Measurements from ENCODE around the gene CCDC137. TPM values are rescaled to one million over a fixed set of nuclear protein-coding genes. Genes with fewer than 3 reads are reported as not detected.

Gene CCDC137
- total RNA-seq, 1 experiment from 2014 or later = 37.8 TPM

DNA sequence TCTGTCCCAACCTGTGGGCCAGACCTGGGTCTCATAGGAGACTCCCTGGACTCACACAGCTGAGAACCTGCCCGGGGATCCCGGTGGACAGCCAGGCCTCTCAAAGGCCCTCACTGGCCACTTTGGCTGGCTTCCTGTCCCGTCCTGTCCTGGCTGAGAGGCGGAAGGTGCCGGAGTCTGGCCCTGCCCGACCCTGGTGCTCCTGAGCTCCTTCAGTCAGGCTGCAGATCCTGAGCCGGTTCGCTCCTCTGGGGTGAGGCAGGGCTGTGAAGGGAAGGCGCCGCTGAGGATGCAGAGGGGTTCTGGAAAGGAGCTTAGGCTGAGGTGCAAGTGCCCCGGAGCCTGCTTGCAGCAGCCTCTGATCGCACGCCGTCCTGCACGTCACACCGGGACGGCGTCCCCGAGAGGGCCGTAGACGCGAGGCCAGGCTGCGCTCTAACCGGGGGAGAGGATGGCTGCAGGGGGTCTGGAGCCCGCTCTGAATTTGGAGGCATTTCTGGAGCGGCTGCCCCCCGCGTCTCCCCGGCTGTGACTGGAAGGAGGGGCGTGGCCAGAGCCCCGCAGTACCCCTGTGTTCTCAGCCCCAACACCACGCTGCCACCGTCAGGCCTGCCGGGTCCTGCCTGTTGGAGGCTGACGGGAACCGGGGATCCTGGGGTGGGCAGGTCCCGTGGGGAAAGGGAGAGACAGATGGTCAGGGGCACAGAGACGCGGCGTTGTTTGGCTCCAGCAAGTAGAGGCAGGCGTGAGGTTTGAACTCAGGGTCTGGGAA lies 21.4 kb downstream of the CCDC137 start:
- Mint-ChIP-seq H3K27ac (ENCODE audit: unreplicated experiment) (no peak overlapping the region), H3K4me1 (ENCODE audit: low read depth, unreplicated experiment) (no peaks in the 10 kb centered on the region), H3K9me3 (ENCODE audit: low read depth, unreplicated experiment) (no peaks in the 10 kb centered on the region), H3K36me3 (ENCODE audit: insufficient read depth, unreplicated experiment) (peaks cover 87% of the 10 kb centered on the region), H3K4me3 (ENCODE audit: low read depth, unreplicated experiment) (no peak overlapping the region), H3K27me3 (ENCODE audit: unreplicated experiment) (no peaks in the 10 kb centered on the region)
- TF ChIP-seq, protein P1, sequence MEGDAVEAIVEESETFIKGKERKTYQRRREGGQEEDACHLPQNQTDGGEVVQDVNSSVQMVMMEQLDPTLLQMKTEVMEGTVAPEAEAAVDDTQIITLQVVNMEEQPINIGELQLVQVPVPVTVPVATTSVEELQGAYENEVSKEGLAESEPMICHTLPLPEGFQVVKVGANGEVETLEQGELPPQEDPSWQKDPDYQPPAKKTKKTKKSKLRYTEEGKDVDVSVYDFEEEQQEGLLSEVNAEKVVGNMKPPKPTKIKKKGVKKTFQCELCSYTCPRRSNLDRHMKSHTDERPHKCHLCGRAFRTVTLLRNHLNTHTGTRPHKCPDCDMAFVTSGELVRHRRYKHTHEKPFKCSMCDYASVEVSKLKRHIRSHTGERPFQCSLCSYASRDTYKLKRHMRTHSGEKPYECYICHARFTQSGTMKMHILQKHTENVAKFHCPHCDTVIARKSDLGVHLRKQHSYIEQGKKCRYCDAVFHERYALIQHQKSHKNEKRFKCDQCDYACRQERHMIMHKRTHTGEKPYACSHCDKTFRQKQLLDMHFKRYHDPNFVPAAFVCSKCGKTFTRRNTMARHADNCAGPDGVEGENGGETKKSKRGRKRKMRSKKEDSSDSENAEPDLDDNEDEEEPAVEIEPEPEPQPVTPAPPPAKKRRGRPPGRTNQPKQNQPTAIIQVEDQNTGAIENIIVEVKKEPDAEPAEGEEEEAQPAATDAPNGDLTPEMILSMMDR (IDR thresholded peaks at IDR 0.05; ENCODE audit: unreplicated experiment) = no peak
- DNase-seq = no peak
- CTCF ChIA-PET = no interaction called here
- BruUV-seq (replicated peaks) = no TSS peak
- intact Hi-C loops (cut with micrococcal nuclease; ENCODE audit: unreplicated experiment) = no loop called here

DNA sequence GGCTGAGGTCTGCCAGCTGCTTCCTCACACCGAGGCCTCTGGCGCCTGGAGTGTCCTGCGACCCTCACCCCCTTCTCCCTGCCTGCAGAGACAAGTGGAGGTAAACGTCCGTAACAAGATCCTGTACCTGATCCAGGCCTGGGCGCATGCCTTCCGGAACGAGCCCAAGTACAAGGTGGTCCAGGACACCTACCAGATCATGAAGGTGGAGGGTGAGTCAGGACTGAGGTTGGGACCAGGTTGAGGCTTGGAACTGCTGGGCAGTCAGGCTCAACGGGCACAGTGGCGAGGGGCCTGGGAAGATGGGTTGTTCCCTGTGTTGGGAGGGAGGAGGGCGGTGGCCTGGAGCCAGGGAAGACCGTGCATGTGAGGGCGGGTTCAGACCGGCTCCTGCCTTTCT lies 22.1 kb downstream of the CCDC137 start:
- no TSS peak for BruUV-seq (replicated peaks)
- H3K4me3 Mint-ChIP-seq (ENCODE audit: low read depth, unreplicated experiment) = no peak overlapping the region
- H3K27ac Mint-ChIP-seq (ENCODE audit: unreplicated experiment) = no peak overlapping the region
- TF ChIP-seq, protein P1 (IDR thresholded peaks at IDR 0.05; ENCODE audit: unreplicated experiment) = no peak
- H3K9me3 Mint-ChIP-seq (ENCODE audit: low read depth, unreplicated experiment) = no peaks in the 10 kb centered on the region
- no peaks in the 10 kb centered on the region for H3K4me1 Mint-ChIP-seq (ENCODE audit: low read depth, unreplicated experiment)
- peaks cover 85% of the 10 kb centered on the region for H3K36me3 Mint-ChIP-seq (ENCODE audit: insufficient read depth, unreplicated experiment)
- DNase-seq = no peak
- intact Hi-C loops (cut with micrococcal nuclease; ENCODE audit: unreplicated experiment) = no loop called here
- H3K27me3 Mint-ChIP-seq (ENCODE audit: unreplicated experiment) = no peaks in the 10 kb centered on the region
- CTCF ChIA-PET = no interaction called here

DNA sequence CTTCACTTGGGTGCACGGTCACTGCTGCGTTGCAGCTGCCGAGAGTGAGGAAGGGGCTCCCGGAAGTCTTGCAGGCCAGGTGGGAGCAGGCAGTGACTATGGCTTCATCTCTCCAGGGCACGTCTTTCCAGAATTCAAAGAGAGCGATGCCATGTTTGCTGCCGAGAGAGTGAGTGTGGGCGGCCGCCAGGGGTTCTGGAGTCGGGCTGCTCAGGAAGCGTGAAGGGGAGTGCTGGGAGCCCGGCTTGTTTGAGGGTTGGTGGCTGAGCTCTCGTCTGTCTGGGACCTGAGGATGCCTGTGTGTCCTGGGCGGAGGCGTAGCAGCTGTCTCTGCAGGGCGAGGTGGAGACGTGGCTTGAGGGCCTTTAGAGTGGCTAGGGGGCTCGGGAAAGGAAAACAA lies 23.5 kb downstream of the CCDC137 start:
- TF ChIP-seq, protein P1 (IDR thresholded peaks at IDR 0.05; ENCODE audit: unreplicated experiment) = no peak
- no peaks in the 10 kb centered on the region for H3K4me1 Mint-ChIP-seq (ENCODE audit: low read depth, unreplicated experiment)
- H3K36me3 Mint-ChIP-seq (ENCODE audit: insufficient read depth, unreplicated experiment) = peaks cover 83% of the 10 kb centered on the region
- H3K4me3 Mint-ChIP-seq (ENCODE audit: low read depth, unreplicated experiment) = no peak overlapping the region
- BruUV-seq (replicated peaks) = no TSS peak
- intact Hi-C loops (cut with micrococcal nuclease; ENCODE audit: unreplicated experiment) = no loop called here
- DNase-seq = no peak
- CTCF ChIA-PET = no interaction called here
- H3K9me3 Mint-ChIP-seq (ENCODE audit: low read depth, unreplicated experiment) = no peaks in the 10 kb centered on the region
- no peaks in the 10 kb centered on the region for H3K27me3 Mint-ChIP-seq (ENCODE audit: unreplicated experiment)
- no peak overlapping the region for H3K27ac Mint-ChIP-seq (ENCODE audit: unreplicated experiment)

GRCh38 chr17:81690549-81690948 lies 24.0 kb downstream of the CCDC137 start:
- CTCF ChIA-PET = no interaction called here
- no peaks in the 10 kb centered on the region for H3K9me3 Mint-ChIP-seq (ENCODE audit: low read depth, unreplicated experiment)
- no peak for DNase-seq
- intact Hi-C loops (cut with micrococcal nuclease; ENCODE audit: unreplicated experiment) = no loop called here
- no peak overlapping the region for H3K27ac Mint-ChIP-seq (ENCODE audit: unreplicated experiment)
- no peaks in the 10 kb centered on the region for H3K4me1 Mint-ChIP-seq (ENCODE audit: low read depth, unreplicated experiment)
- H3K4me3 Mint-ChIP-seq (ENCODE audit: low read depth, unreplicated experiment) = no peak overlapping the region
- no peaks in the 10 kb centered on the region for H3K27me3 Mint-ChIP-seq (ENCODE audit: unreplicated experiment)
- BruUV-seq (replicated peaks) = no TSS peak
- TF ChIP-seq, protein P1 (IDR thresholded peaks at IDR 0.05; ENCODE audit: unreplicated experiment) = no peak
- peaks cover 81% of the 10 kb centered on the region for H3K36me3 Mint-ChIP-seq (ENCODE audit: insufficient read depth, unreplicated experiment)

Measured in Calu3 (cell line).